Fibroblast of villous mesenchyme (primary cell): ENCODE data around the gene COL1A1. TPM values are rescaled to one million over a fixed set of nuclear protein-coding genes. Genes with fewer than 3 reads are reported as not detected.

Experiments
- DNase-seq: peaks from one replicate; pipeline ENCODE4 v3.0.0-alpha.2; 2010; ENCODE audit warnings: low read depth
- H3K4me3 ChIP-seq: 2 replicates; pipeline ENCODE4 v1.5.1; 2011; ENCODE audit warnings: low read depth, mild to moderate bottlenecking, low read length
- CTCF ChIP-seq: IDR thresholded peaks from 2 replicates; pipeline ENCODE4 v1.5.1; 2012; ENCODE audit warnings: low read depth, mild to moderate bottlenecking, low read length; ENCODE audit not compliant: insufficient read depth
- total RNA-seq: library from RNA; depleted of rRNA; stranded (reverse); fragments of >200 nt; gene quantifications from 2 replicates; pipeline ENCODE4 v1.2.3, GENCODE V29; 2012

The COL1A1 gene
- total RNA-seq, 1 donor = 2,749 TPM

DNA sequence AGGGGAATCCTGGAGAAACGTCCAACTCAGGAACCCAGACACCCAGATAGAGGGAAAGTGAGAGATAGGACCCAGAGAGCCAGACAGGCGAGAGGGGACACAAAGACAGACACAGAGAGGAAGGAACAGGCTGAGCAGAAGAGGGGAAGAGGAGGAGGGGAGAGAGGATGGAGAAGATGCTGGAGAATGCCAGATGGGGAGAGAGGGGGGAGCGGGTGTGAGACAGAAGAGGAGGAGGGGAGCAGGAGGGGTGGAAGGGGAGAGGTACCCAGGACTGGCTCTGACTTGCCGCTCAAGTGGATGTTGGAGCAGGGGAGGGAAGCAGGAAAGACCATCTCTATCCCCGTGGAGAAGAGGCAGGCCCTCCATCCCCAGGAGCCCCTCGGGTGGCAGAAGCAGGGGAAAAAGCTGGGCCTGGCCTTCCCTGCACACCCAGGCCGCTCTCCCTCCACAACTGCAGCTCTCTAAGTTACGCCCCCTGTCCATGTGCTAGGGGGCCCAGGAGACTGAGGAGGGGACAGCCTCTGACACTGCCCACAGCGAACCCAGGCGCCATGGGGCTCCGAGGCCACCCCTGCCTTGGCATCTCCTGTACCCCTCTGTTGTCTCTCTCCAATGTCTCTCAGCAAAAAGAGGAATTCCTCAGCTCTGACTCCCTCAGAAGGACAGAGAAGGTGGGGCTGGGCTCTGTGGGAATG, 55.8 kb downstream of the COL1A1 start:
- no peak overlapping the region for H3K4me3 ChIP-seq
- DNase-seq = no peak
- TF ChIP-seq CTCF = no peak

DNA sequence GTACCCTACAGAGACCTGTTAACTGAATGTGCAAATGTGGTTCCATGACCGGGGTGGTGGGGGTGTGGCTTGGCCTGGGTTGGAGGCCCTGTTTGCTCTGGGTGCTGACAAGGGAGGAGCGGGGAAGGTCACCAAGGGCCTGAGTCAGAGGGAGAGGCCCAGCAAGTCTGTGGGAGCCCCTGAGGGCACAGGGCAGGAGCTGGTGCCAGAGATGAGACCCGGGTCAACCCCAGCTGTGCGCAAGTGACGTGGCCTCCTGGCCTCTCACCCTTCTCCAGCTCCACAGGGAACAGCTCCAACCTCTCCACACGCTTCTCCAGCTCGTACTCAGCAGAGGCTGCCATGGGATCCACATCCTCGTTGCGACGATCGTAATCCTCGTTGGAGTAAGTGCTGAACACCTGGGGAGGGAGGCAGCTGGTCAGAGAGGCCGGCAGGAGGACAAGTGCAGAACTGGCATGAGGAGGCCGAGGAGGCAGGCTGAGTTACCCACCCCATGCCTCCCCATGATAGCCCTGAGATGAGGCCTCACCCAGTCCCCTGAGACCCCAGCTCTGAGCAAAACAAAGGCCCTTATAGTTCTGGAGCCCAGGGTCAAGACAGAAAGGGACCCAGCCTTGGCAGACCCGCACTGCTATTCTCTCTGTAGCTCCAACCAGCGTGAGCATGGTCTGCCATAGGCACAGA, 56.4 kb downstream of the COL1A1 start:
- no peak for DNase-seq
- no peak for TF ChIP-seq CTCF
- H3K4me3 ChIP-seq = no peak overlapping the region

DNA sequence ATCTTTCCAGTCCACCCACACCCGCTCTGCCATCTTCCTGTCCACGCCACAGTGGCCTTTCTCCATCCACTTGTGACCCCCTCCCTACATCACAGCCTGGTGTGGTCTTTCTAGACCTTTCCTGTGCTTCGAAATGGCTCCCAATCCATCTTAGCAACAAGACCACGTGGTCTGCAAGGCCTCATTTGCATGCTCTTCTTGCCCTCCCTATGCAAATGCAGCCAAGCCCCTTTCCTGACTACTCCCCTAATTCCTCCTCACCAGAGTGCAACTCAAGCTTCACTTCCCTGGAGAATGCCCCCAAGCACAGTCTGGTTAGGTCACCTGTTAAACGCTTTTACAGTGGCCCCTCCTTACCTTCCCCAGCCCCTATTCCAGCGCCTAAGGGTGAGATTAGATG, 57.1 kb downstream of the COL1A1 start:
- no peak overlapping the region for H3K4me3 ChIP-seq
- no peak for TF ChIP-seq CTCF
- no peak for DNase-seq

- H3K4me3 ChIP-seq = no peak overlapping the region
- no peak for TF ChIP-seq CTCF
- DNase-seq = no peak
Observed at GRCh38 chr17:50143461-50144176, 57.8 kb downstream of the COL1A1 start.

DNA sequence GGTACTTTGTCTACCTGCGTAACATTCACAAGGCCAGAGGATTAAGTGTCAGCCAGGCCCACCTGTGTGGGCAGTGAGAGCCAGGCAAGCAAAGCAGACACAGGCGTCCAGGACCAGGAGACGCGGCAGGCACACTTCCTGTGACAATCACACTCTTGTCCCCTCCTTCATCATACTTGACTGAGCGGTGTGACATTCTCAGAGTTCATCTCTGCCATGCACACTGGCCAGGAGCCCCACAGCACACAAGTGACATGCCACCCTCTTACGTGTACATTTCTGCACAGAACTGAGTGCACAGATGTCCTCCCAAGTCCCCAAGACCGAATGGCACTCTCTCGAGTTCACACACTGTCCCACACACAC, 59.7 kb downstream of the COL1A1 start:
- no peak for TF ChIP-seq CTCF
- no peak for DNase-seq
- no peak overlapping the region for H3K4me3 ChIP-seq

DNA sequence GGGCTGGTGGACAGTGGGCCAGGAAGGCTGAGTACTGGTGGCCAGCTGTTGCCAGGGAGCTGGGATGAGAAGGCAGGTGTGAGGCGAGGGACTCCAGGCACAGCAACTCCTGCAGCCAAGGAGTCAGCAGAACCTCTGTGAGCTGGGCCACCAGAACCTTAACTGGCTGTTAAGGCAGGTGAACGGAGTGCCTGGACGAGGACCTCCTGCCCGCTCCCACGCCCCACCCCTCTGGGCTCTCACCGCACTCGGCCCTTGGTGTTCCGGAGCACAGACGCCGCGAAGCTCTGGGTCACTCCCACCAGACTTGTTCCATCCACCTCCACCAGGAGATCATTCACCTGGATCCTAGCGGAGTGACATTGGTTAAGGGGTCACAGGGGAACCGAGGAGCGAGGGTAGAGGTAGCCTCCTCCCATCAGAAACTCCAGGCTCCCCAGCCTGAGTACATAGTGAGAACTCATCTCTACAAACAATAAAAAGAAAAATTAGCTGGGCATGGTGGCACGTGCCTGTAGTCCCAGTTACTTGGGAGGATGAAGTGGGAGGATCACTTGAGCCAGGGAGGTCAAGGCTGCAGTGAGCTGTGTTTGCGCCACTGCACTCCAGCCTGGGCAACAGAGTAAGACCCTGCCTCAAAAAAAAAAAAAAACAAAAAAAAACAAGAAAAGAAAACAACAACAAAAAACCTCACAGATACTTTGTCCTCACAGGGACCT, 60.2 kb downstream of the COL1A1 start:
- H3K4me3 ChIP-seq = no peak overlapping the region
- DNase-seq = no peak
- TF ChIP-seq CTCF = no peak
